Measurements from ENCODE around the gene FAM83F.

DNA sequence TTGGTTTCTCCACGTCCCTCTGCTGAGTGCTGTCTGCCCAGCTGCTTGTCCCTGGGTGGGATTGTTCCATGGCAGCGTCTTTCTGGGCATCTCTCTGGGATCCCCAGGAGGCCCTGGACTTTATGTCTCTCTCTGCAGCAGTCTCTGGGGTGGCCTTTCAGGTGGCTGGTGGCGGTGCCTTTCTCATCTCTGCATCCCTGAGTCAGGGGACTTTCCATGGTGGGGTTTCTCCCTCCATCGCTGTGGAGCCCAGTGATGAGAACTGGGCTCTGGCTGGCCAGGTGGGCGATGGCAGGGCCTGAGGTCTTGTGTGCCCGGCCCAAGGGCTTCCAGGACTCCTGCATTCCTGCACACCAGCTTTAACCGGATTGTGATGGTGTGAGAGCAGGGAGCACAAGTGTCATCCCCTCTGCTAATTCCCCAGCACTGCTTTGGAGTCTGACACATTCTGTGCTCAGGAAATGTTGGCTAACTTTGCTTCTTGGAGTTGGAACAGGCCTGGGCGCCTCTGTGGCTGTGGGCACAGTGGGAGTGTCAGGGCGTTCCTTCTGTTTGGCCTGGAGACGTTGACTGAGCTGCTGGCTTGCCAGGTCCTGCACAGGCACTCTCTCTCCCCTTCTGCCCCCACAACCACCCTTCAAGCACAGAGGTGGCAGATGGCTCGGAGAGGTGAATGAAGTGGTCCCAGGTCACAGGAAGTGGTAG is 27.9 kb downstream of the FAM83F start:
- TF ChIP-seq, protein P1, sequence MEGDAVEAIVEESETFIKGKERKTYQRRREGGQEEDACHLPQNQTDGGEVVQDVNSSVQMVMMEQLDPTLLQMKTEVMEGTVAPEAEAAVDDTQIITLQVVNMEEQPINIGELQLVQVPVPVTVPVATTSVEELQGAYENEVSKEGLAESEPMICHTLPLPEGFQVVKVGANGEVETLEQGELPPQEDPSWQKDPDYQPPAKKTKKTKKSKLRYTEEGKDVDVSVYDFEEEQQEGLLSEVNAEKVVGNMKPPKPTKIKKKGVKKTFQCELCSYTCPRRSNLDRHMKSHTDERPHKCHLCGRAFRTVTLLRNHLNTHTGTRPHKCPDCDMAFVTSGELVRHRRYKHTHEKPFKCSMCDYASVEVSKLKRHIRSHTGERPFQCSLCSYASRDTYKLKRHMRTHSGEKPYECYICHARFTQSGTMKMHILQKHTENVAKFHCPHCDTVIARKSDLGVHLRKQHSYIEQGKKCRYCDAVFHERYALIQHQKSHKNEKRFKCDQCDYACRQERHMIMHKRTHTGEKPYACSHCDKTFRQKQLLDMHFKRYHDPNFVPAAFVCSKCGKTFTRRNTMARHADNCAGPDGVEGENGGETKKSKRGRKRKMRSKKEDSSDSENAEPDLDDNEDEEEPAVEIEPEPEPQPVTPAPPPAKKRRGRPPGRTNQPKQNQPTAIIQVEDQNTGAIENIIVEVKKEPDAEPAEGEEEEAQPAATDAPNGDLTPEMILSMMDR (IDR thresholded peaks at IDR 0.05): no peak
- no peak for TF ChIP-seq POLR2AphosphoS5 (IDR thresholded peaks at IDR 0.05)

All from sigmoid colon (tissue), 4 donors.